Measurements from ENCODE around the gene MLH1.
A peak's percentile ranks its signal among the peaks of the same experiment; 100 is the strongest.
"Not testable (repeated sequence)": the region's sequence is repeated elsewhere in the genome, so short reads cannot be mapped to it uniquely, and the experiment has no call there.

The MLH1 gene

GRCh38 chr3:36993326-36994283, at the start of gene MLH1:
Gene MLH1, plus strand, starts transcription at chr3:36993518. Its CDS starts 30 bp downstream, at chr3:36993548.
- DNase-seq = no peak

GRCh38 chr3:36943601-36944000, 49.7 kb upstream of the MLH1 start:
- DNase-seq = no peak

GRCh38 chr3:36944012-36944640, 49.2 kb upstream of the MLH1 start:
- DNase-seq = peak; percentile 20

GRCh38 chr3:36944641-36945270, 48.6 kb upstream of the MLH1 start, which contains the start of gene TRANK1:
Gene TRANK1, minus strand, starts transcription at chr3:36945054. Its CDS starts 245 bp downstream, at chr3:36944809.
- DNase-seq = peak; percentile 14

GRCh38 chr3:36945333-36945980, 47.9 kb upstream of the MLH1 start:
- DNase-seq = no peak

- DNase-seq = not testable (repeated sequence)
Measured at GRCh38 chr3:36947814-36948213, 45.5 kb upstream of the MLH1 start.

GRCh38 chr3:36954452-36955134, 38.7 kb upstream of the MLH1 start:
- no peak for DNase-seq

- no peak for DNase-seq
Measured at GRCh38 chr3:36956155-36956554, 37.2 kb upstream of the MLH1 start.

- no peak for DNase-seq
Measured at GRCh38 chr3:36957063-36957462, 36.3 kb upstream of the MLH1 start.

GRCh38 chr3:36957862-36958686, 35.2 kb upstream of the MLH1 start:
- no peak for DNase-seq

GRCh38 chr3:36959821-36960220, 33.5 kb upstream of the MLH1 start:
- DNase-seq = peak; percentile 56

GRCh38 chr3:36960502-36960901, 32.8 kb upstream of the MLH1 start:
- DNase-seq = no peak

- not testable (repeated sequence) for DNase-seq
Measured at GRCh38 chr3:36963008-36963407, 30.3 kb upstream of the MLH1 start.

GRCh38 chr3:36964331-36964730, 29.0 kb upstream of the MLH1 start:
- no peak for DNase-seq

- DNase-seq = no peak
Measured at GRCh38 chr3:36964817-36965216, 28.5 kb upstream of the MLH1 start.

- no peak for DNase-seq
Measured at GRCh38 chr3:36965440-36965839, 27.9 kb upstream of the MLH1 start.

- no peak for DNase-seq
Measured at GRCh38 chr3:36969085-36969484, 24.2 kb upstream of the MLH1 start.

GRCh38 chr3:36969540-36970432, 23.5 kb upstream of the MLH1 start:
- peak; percentile 92 for DNase-seq

GRCh38 chr3:36972163-36972562, 21.2 kb upstream of the MLH1 start:
- DNase-seq = no peak

- no peak for DNase-seq
Measured at GRCh38 chr3:36973139-36973538, 20.2 kb upstream of the MLH1 start.
